B cell (primary cell): Measurements from ENCODE around the gene FRRS1. TPM values are rescaled to one million over a fixed set of nuclear protein-coding genes. Genes with fewer than 3 reads are reported as not detected.

Experiments used
- ATAC-seq: fragments of 200-7000 bp; cut with Tn5 transposase; one replicate; pipeline ENCODE4 v1.10.0; 2021; ENCODE audit warnings: low read depth, mild to moderate bottlenecking, moderate number of reproducible peaks, moderate library complexity
- CTCF ChIA-PET: fragments of 350-600 bp; sonication (Branson Sonifier 250); formaldehyde crosslinking; loops from one replicate; lab custom pipeline; 2021; ENCODE audit warnings: antibody characterized with exemption, inconsistent platforms; lab: Charles Lee
- POLR2A ChIA-PET: fragments of 350-600 bp; sonication (Branson Sonifier 250); formaldehyde crosslinking; loops from one replicate; lab custom pipeline; 2021; ENCODE audit warnings: antibody characterized with exemption; lab: Charles Lee
- DNase-seq: peaks from one replicate; pipeline ENCODE4 v3.0.0; 2013
- H2AFZ ChIP-seq: 2 replicates; pipeline ENCODE4 v1.6.1; 2012; ENCODE audit warnings: mild to moderate bottlenecking, low read depth, low read length; ENCODE audit not compliant: insufficient read depth, poor library complexity, severe bottlenecking
- H3K27ac ChIP-seq, 2 donors: 1 replicate in 1 of 2; 2 replicates in 1 of 2; pipeline ENCODE4 v1.5.1; 2012 to 2013; ENCODE audit warnings: low read length in 2 of 2, mild to moderate bottlenecking in 2 of 2, moderate library complexity in 1 of 2
- H3K27me3 ChIP-seq, 4 experiments: fragments of 200-600 bp in 1 of 4; sonication (generic) in 1 of 4; replicated peaks in 1 of 4; 1 replicate in 2 of 4; 2 replicates in 2 of 4; pipeline versions ENCODE4 v1.6.1 to v1.7.0; 2013 to 2016; ENCODE audit warnings: low read length in 3 of 4, mild to moderate bottlenecking in 2 of 4, mixed read lengths in 1 of 4, moderate library complexity in 1 of 4; ENCODE audit not compliant: insufficient read depth in 4 of 4, control insufficient read depth in 3 of 4; ENCODE audit errors: control extremely low read depth in 1 of 4
- H3K36me3 ChIP-seq, 2 experiments: replicated peaks in 1 of 2; 1 replicate in 1 of 2; 2 replicates in 1 of 2; pipeline versions ENCODE4 v1.6.1 to v1.7.1; 2013; ENCODE audit warnings: low read length in 1 of 2; ENCODE audit not compliant: insufficient read depth in 2 of 2, control insufficient read depth in 1 of 2; ENCODE audit errors: control extremely low read depth in 1 of 2, extremely low read depth in 1 of 2
- H3K4me1 ChIP-seq, 2 donors: fragments of 200-600 bp in 1 of 2; sonication (generic) in 1 of 2; 1 replicate in 1 of 2; 2 replicates in 1 of 2; pipeline versions ENCODE4 v1.5.1 to v1.6.1; 2013 to 2017; ENCODE audit warnings: low read length in 2 of 2; ENCODE audit not compliant: control insufficient read depth in 2 of 2, insufficient read depth in 2 of 2
- H3K4me2 ChIP-seq: replicated peaks from 2 replicates; pipeline ENCODE3; 2012; ENCODE audit warnings: mild to moderate bottlenecking, low read depth, low read length; ENCODE audit not compliant: poor library complexity, severe bottlenecking
- H3K4me3 ChIP-seq, 5 experiments: fragments of 200-600 bp in 1 of 5; sonication (generic) in 1 of 5; 1 replicate in 3 of 5; 2 replicates in 2 of 5; pipeline versions ENCODE4 v1.5.1 to v1.7.0; 2011 to 2016; ENCODE audit warnings: low read length in 4 of 5, mild to moderate bottlenecking in 4 of 5, low read depth in 2 of 5, control low read depth in 1 of 5, moderate library complexity in 1 of 5; ENCODE audit not compliant: insufficient read depth in 1 of 5; ENCODE audit errors: control extremely low read depth in 1 of 5, extremely low read depth in 1 of 5
- H3K79me2 ChIP-seq: fragments of 200-600 bp; sonication (generic); one replicate; pipeline ENCODE4 v1.6.0; 2016; ENCODE audit warnings: low read length; ENCODE audit not compliant: control insufficient read depth, insufficient read depth
- H3K9ac ChIP-seq: fragments of 200-600 bp; sonication (generic); 2 replicates; pipeline ENCODE4 v1.6.1; 2017; ENCODE audit warnings: mild to moderate bottlenecking, low read length, moderate library complexity
- H3K9me3 ChIP-seq, 3 donors: one replicate each; pipeline versions ENCODE4 v1.6.1 to v1.7.1; 2013; ENCODE audit warnings: low read length in 2 of 3; ENCODE audit not compliant: control insufficient read depth in 2 of 3, insufficient read depth in 1 of 3; ENCODE audit errors: control extremely low read depth in 1 of 3
- H4K20me1 ChIP-seq: 2 replicates; pipeline ENCODE4 v1.6.0; 2012; ENCODE audit warnings: mild to moderate bottlenecking, low read length; ENCODE audit not compliant: insufficient read depth, control insufficient read depth, poor library complexity, severe bottlenecking
- H3K27ac Mint-ChIP-seq: one replicate; pipeline ENCODE4 v1.8.0; 2021; ENCODE audit warnings: mixed read lengths
- H3K27me3 Mint-ChIP-seq: one replicate; pipeline ENCODE4 v1.8.0; 2021; ENCODE audit warnings: mixed read lengths
- H3K4me1 Mint-ChIP-seq: one replicate; pipeline ENCODE4 v1.8.0; 2021; ENCODE audit warnings: mixed read lengths
- H3K4me3 Mint-ChIP-seq: one replicate; pipeline ENCODE4 v1.8.0; 2021; ENCODE audit warnings: mixed read lengths
- H3K9me3 Mint-ChIP-seq: one replicate; pipeline ENCODE4 v1.8.0; 2022; ENCODE audit warnings: mixed read lengths; ENCODE audit not compliant: insufficient read depth
- CTCF ChIP-seq: fragments of 200-600 bp; IDR thresholded peaks from one replicate; pipeline ENCODE4 v1.8.0; 2022; ENCODE audit warnings: antibody characterized with exemption, mild to moderate bottlenecking
- EZH2 ChIP-seq: IDR thresholded peaks from 2 replicates; pipeline ENCODE4 v1.6.1; 2012; ENCODE audit warnings: borderline replicate concordance, low read depth, mild to moderate bottlenecking, moderate library complexity, low read length; ENCODE audit not compliant: insufficient read depth, poor library complexity, severe bottlenecking
- WGBS: methylation state at CpG from one replicate; pipeline ENCODE4 v1.1.5; 2013; ENCODE audit warnings: missing lambda C conversion rate; ENCODE audit not compliant: insufficient coverage; 5-methylcytosine and 5-hydroxymethylcytosine counted together
- intact Hi-C: fragments of 100-400 bp; cut with micrococcal nuclease; formaldehyde crosslinking; loops from one replicate; pipeline ENCODE4 v1.10.0; 2022
- polyA plus RNA-seq: library from polyadenylated mRNA; depleted of rRNA; stranded (reverse); fragments of >200 nt; gene quantifications from 2 replicates; pipeline ENCODE4 v1.2.3, GENCODE V29; 2012
- small RNA-seq: library from RNA; depleted of rRNA; stranded (forward); fragments of <200 nt; gene quantifications from one replicate; pipeline ENCODE3, GENCODE V24; 2012; ENCODE audit warnings: low replicate concordance, low read depth; ENCODE audit not compliant: insufficient read length
- total RNA-seq, 2 donors: library from RNA; stranded (reverse); fragments of 120-200 nt in 1 of 2; gene quantifications; 1 replicate in 1 of 2; 2 replicates in 1 of 2; pipeline versions ENCODE4 v1.2.3 to v1.2.4, GENCODE V29; 2013 to 2022

FRRS1 gene
- total and polyA plus RNA-seq, 2 donors (not counting 1 experiment from before 2014, with no cell fraction given): 0.73 to 0.96 TPM

- no peak for TF ChIP-seq EZH2
- no peak for TF ChIP-seq CTCF
- no peak overlapping the region for H3K27ac Mint-ChIP-seq
- H3K4me1 Mint-ChIP-seq: no peaks in the 10 kb centered on the region
- H3K36me3 ChIP-seq: no peaks in the 10 kb centered on the region
- no peak overlapping the region for H2AFZ ChIP-seq
- peaks cover 4% of the 10 kb centered on the region for H3K27me3 Mint-ChIP-seq
- H3K79me2 ChIP-seq: no peaks in the 10 kb centered on the region
- ChIA-PET POLR2A (no interaction called here), CTCF (no interaction called here)
- no peak overlapping the region for H3K4me3 ChIP-seq
- WGBS: 90% methylated on average over 2 of the region's 2 CpGs
- H3K4me3 Mint-ChIP-seq: no peak overlapping the region
- H3K4me2 ChIP-seq: no peak overlapping the region
- no peak overlapping the region for H3K9ac ChIP-seq
- H3K4me1 ChIP-seq: no peaks in the 10 kb centered on the region
- no peaks in the 10 kb centered on the region for H4K20me1 ChIP-seq
- DNase-seq: no peak
- no peaks in the 10 kb centered on the region for H3K27me3 ChIP-seq
- no peaks in the 10 kb centered on the region for H3K9me3 Mint-ChIP-seq
- intact Hi-C loops: no loop called here
- no peaks in the 10 kb centered on the region for H3K9me3 ChIP-seq
- ATAC-seq: no peak
- no peak overlapping the region for H3K27ac ChIP-seq
Measured at GRCh38 chr1:99659755-99660210, 106.7 kb downstream of the FRRS1 start.

Small RNA genes within 50 kb of the gene (small RNA-seq; reads per million reads assigned to genes)
- gene RF00019: not detected
- not detected for gene RNU4-75P

Other genes starting within 250 kb of the FRRS1 start
- not detected in 2 replicates for gene PALMD, start 120.5 kb downstream of the FRRS1 start, total RNA-seq
- not detected in 2 replicates for gene PALMD, start 120.5 kb downstream of the FRRS1 start, polyA plus RNA-seq
- 18.7 and 21.7 TPM in 2 replicates for gene AGL, start 83.7 kb upstream of the FRRS1 start, total RNA-seq
- gene AGL, start 83.7 kb upstream of the FRRS1 start, polyA plus RNA-seq: 3.2 and 6.0 TPM in 2 replicates
- 30.2 and 31.0 TPM in 2 replicates for gene SLC35A3, start 203.4 kb upstream of the FRRS1 start, total RNA-seq
- 10.7 and 16.4 TPM in 2 replicates for gene SLC35A3, start 203.4 kb upstream of the FRRS1 start, polyA plus RNA-seq